Activated CD8-positive, alpha-beta memory T cell treated with anti-CD3 and anti-CD28 coated beads, Interleukin-2, amount 10 ng/mL, durations not matched to agents 7 days and 5 days (primary cell): ENCODE measurements around the gene TEX50. TPM values are rescaled to one million over a fixed set of nuclear protein-coding genes. Genes with fewer than 3 reads are reported as not detected.
"Not testable (repeated sequence)": the region's sequence is repeated elsewhere in the genome, so short reads cannot be mapped to it uniquely, and the experiment has no call there.

Experiments used
- ATAC-seq: fragments of 150-1000 bp; cut with Tn5 transposase; one replicate; pipeline ENCODE4 v1.10.0; 2021; ENCODE audit warnings: moderate library complexity
- CTCF ChIA-PET: fragments of 350-600 bp; sonication (Branson Sonifier 250); formaldehyde crosslinking; loops from one replicate; lab custom pipeline; 2021; ENCODE audit warnings: antibody characterized with exemption; lab: Charles Lee
- DNase-seq: peaks from one replicate; pipeline ENCODE4 v3.0.0-alpha.2; 2020
- H3K27ac Mint-ChIP-seq: one replicate; pipeline ENCODE4 v1.8.0; 2021; ENCODE audit warnings: mild to moderate bottlenecking, mixed read lengths
- H3K27me3 Mint-ChIP-seq: one replicate; pipeline ENCODE4 v1.8.0; 2021; ENCODE audit warnings: mixed read lengths
- H3K36me3 Mint-ChIP-seq: one replicate; pipeline ENCODE4 v1.8.0; 2021; ENCODE audit warnings: mild to moderate bottlenecking, mixed read lengths
- H3K4me1 Mint-ChIP-seq: one replicate; pipeline ENCODE4 v1.8.0; 2021; ENCODE audit warnings: mixed read lengths
- H3K4me3 Mint-ChIP-seq: one replicate; pipeline ENCODE4 v1.8.0; 2021; ENCODE audit warnings: mild to moderate bottlenecking, moderate library complexity, mixed read lengths
- H3K9me3 Mint-ChIP-seq: one replicate; pipeline ENCODE4 v1.8.0; 2022; ENCODE audit warnings: low read depth, mixed read lengths
- total RNA-seq, 2 experiments: library from RNA; stranded (reverse); gene quantifications; one replicate each; pipeline ENCODE4 v1.2.3, GENCODE V29; 2021

TEX50 gene
- total RNA-seq, 2 experiments from 2014 or later, result not detected

DNA sequence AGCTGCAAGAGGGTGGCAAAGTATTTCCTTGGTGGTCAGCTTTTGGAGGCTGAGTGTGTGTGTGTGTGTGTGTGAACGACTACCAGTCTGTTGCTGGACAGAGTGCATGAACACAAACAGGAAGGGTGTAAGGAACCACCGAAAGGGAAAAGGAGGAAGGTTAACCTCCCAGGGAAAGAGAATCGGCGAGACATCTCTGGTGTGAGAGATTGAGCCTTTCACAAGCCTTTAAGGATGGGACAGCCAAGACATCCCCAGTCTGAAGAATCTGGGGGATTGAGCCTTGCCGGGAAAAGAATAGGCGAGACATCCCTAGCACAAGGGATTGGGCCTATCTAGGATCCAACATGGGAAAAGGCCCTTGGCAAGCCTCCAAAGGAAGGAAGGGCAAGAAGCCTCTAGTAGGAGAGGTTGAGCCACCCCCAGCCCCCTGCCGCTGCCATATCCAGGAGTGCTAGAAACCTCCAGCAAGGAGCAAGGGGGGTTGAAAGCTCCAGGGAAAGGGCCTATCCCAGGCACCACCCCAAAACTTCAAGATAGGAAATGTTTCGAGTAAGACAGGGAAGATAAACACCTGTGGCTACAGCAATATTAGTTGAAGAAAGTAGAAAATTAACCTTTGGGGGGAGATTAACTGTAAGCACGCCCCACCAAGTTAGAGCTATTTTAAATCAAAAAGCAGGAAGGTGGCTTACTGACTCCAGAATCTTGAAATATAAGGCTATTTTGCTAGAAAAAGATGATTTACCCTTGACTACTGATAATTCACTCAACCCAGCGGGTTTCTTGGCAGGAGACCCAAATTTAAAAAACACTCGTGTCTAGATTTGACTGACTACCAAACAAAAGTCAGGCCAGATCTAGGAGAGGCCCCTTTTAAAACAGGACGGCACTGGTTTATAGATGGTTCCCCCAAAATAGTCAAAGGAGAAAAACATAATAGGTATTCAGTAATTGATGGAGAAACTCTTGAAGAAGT is 3.2 kb downstream of the TEX50 start:
- Mint-ChIP-seq H3K9me3 (peaks cover 4% of the 10 kb centered on the region), H3K4me3 (no peak overlapping the region), H3K27ac (no peak overlapping the region), H3K27me3 (no peaks in the 10 kb centered on the region), H3K4me1 (peaks cover 2% of the 10 kb centered on the region), H3K36me3 (peaks cover 8% of the 10 kb centered on the region)
- no peak for DNase-seq
- CTCF ChIA-PET, result no interaction called here
- ATAC-seq, result no peak

DNA sequence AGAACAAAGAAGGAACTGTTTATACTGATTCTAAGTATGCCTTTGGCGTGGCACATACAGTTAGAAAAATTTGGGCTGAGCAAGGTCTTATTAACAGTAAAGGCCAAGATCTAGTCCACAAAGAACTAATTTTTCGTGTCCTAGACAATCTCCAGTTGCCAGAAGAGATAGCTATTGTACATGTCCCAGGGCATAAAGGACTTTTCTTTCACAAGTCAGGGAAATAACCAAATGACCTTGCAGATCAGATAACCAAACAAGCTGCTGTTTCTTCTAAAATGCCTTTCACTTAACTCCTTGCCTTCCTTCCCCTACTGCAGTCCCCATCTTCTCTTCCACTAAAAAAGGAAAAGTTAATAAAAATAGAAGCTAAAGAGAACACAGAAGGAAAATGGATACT is 4.0 kb downstream of the TEX50 start:
- no peak overlapping the region for H3K27ac Mint-ChIP-seq
- no peak overlapping the region for H3K4me3 Mint-ChIP-seq
- peaks cover 4% of the 10 kb centered on the region for H3K9me3 Mint-ChIP-seq
- CTCF ChIA-PET, result no interaction called here
- DNase-seq (no peak), ATAC-seq (no peak)
- H3K4me1 Mint-ChIP-seq, result peaks cover 2% of the 10 kb centered on the region
- H3K36me3 Mint-ChIP-seq, result peaks cover 8% of the 10 kb centered on the region
- no peaks in the 10 kb centered on the region for H3K27me3 Mint-ChIP-seq

DNA sequence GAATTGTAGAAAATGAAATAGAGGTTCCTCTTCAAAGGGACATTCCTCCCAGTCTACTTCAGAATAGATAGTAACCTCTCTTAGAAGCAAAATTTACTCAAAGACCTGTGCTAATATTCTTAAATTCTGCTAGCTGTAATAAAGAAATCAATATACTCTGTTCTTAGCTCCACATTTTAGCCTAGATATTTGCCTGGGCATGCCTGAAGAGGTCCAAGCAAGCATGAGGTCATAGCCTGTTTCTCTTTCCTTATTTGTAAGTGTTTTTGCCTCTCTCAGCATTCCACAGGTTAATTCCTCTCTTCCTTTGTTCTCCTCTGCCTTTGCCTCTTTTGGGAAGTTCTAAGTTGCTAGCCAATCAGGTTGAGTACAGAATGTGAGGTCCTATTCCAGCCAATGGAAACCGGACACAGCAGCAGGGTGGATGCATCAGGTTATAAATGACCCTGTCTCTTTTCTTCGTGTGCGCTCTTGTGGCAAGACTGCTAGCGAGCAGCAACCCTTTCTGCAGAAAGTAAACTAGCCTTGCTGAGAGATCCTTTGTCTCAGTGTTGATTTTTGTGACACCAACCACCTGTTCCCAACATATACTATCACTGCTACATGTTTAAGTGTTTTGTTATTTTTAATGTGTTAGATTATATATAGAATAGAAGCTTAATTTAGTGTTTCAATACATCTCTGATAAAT is 7.5 kb downstream of the TEX50 start:
- not testable (repeated sequence) for DNase-seq, H3K27me3 Mint-ChIP-seq, H3K9me3 Mint-ChIP-seq, H3K4me1 Mint-ChIP-seq, H3K4me3 Mint-ChIP-seq, ATAC-seq, H3K27ac Mint-ChIP-seq, H3K36me3 Mint-ChIP-seq
- CTCF ChIA-PET, result interaction anchor here (1.4 kb wide), 1 partner anchor 213 kb away, joined by 3 read pairs; no protein-coding TSS in a partner anchor

DNA sequence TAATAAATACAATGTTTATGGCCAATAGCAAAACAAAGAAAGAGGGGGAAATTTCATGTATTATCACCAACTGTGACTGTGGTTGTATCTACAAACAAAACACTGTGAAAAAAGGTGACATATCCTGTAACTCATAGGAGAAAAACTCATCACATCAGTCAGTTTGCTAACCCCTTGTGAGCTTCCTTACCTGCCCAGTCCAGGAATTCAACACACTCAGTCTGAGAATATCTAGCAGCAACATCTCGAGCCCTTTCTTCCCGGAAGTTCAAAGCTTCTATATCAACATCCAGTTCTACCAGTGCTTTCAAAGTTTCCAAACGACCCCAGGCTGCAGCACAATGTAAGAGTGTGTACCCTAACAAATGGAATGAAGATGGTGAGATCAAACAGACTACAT is 11.5 kb downstream of the TEX50 start:
- Mint-ChIP-seq H3K27ac (no peak overlapping the region), H3K4me1 (peaks cover 2% of the 10 kb centered on the region), H3K9me3 (no peaks in the 10 kb centered on the region), H3K27me3 (no peaks in the 10 kb centered on the region), H3K4me3 (no peak overlapping the region), H3K36me3 (no peaks in the 10 kb centered on the region)
- CTCF ChIA-PET, result no interaction called here
- DNase-seq (no peak), ATAC-seq (no peak)

DNA sequence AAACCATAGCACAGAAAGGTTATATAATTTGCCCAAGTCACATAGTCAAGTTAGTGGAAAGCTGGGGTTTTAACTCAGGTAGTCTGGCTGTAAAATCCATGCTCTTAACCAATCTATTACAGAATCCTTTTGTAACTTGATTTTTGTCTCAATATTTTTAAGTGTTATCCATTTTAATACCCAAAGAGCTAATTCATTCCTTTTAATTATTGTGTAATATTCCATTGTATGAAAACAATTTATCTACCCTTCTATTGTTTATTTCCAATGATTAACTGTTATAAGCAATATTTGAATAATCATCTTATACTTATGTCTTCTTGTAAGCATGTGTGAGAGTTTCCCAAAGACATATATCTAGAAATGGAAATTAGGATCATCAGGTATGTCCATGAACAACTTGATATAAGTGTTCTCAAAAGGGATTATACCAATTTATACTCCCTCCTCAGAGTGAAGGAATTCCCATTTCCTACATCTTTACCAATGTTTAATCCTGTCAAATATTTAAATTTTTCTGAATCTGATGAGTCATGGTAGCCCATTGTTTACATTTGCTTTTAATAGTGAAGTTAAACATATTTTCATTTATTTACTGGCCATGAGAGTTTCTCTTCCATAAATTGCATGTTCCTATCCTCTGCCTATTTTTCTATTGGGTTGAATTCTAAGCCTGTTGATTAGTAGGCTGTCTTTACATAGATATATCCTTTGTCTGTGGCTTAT is 13.9 kb downstream of the TEX50 start:
- H3K4me1 Mint-ChIP-seq, result no peaks in the 10 kb centered on the region
- DNase-seq (no peak), ATAC-seq (no peak)
- no peaks in the 10 kb centered on the region for H3K36me3 Mint-ChIP-seq
- H3K27me3 Mint-ChIP-seq, result peaks cover 3% of the 10 kb centered on the region
- CTCF ChIA-PET, result no interaction called here
- no peak overlapping the region for H3K27ac Mint-ChIP-seq
- no peaks in the 10 kb centered on the region for H3K9me3 Mint-ChIP-seq
- no peak overlapping the region for H3K4me3 Mint-ChIP-seq

DNA sequence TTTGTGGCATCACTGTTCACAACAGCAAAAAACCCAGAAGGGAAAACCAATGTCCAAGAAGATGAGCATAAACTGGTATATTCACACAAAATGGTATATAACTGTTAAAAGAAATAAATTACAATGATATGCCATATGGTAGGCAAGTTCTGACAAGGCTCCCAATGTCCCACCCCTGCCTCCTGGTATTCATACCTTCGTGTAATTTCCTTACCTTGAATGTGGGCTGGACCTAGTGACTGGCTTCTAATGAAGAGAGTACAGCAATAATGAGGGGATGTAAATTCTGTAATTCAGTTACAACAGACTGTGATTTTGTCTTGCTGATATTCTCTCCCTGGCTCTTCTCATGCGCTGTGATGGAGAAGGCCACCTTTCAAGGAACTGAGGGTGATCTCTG is 25.2 kb downstream of the TEX50 start:
- H3K27ac Mint-ChIP-seq, result no peak overlapping the region
- H3K4me1 Mint-ChIP-seq, result no peaks in the 10 kb centered on the region
- CTCF ChIA-PET, result no interaction called here
- ATAC-seq, result no peak
- H3K4me3 Mint-ChIP-seq, result no peak overlapping the region
- H3K36me3 Mint-ChIP-seq, result no peaks in the 10 kb centered on the region
- H3K27me3 Mint-ChIP-seq, result no peaks in the 10 kb centered on the region
- no peaks in the 10 kb centered on the region for H3K9me3 Mint-ChIP-seq
- no peak for DNase-seq

DNA sequence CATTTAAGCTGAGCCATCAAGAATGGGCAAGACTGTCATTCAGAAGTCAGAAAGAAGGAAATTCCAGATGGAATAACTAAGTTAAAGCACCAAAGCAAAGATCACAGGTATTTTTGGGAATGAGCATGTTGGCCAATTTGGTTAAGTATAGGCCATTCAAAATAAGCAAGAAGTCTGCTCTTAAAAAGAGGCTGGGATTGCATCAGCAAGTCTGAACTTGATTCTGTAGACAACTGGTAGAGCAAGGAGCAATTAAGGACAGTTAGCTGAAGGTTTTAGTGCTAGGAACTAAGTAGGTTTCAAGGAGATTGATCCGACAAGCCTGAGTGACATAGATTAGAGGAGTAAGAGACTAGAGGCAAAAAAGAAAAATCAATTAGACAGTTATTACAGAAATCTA is 26.1 kb downstream of the TEX50 start:
- Mint-ChIP-seq H3K4me1 (no peaks in the 10 kb centered on the region), H3K36me3 (no peaks in the 10 kb centered on the region), H3K4me3 (no peak overlapping the region), H3K27me3 (no peaks in the 10 kb centered on the region), H3K27ac (no peak overlapping the region), H3K9me3 (no peaks in the 10 kb centered on the region)
- ATAC-seq, result no peak
- CTCF ChIA-PET, result no interaction called here
- no peak for DNase-seq

DNA sequence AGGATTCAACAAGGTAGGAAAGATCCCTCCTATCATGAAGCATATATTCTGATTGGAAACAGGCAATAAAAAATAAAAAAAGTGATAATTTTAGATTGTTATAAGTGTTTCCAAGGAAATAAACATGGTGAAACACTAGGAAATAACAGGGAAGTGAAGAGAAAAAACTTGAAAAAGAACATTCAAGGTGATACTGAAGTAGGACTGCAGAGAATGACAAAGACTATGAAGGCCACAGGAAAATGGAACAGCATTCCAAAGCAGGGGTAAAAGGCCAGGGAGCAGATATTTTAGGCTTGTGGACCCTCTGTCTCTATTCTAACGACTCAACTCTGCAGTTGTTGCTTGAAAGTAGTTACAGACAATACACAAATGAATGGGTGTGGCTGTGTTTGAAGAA is 26.6 kb downstream of the TEX50 start:
- Mint-ChIP-seq H3K36me3 (no peaks in the 10 kb centered on the region), H3K9me3 (no peaks in the 10 kb centered on the region), H3K27ac (no peak overlapping the region), H3K4me1 (no peaks in the 10 kb centered on the region), H3K4me3 (no peak overlapping the region), H3K27me3 (no peaks in the 10 kb centered on the region)
- ATAC-seq (no peak), DNase-seq (no peak)
- CTCF ChIA-PET, result interaction anchor here (0.6 kb wide), 1 partner anchor 904 kb away, joined by 5 read pairs; no protein-coding TSS in a partner anchor

DNA sequence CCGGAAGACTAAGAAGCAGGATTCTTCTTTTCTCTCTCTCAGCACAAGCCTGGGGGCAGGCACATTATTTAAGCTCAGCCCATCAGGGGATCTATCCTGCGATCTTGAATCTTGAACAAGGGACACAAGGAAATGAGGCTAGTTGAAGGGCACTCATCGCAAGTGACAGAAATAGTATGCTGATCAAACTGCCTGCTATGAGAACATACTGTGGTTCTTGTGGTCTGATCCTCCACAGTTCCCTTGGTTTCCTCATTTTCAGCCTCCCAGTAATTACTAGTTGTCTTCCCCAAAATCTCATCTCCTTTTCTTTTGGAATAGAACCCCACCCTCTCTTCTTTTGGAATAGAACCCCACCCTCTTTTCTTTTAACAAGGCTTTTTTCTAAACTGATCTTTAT is 28.0 kb downstream of the TEX50 start:
- CTCF ChIA-PET, result no interaction called here
- Mint-ChIP-seq H3K9me3 (no peaks in the 10 kb centered on the region), H3K4me1 (no peaks in the 10 kb centered on the region), H3K36me3 (no peaks in the 10 kb centered on the region), H3K27me3 (peaks cover 7% of the 10 kb centered on the region), H3K4me3 (no peak overlapping the region), H3K27ac (no peak overlapping the region)
- no peak for DNase-seq
- ATAC-seq, result no peak

DNA sequence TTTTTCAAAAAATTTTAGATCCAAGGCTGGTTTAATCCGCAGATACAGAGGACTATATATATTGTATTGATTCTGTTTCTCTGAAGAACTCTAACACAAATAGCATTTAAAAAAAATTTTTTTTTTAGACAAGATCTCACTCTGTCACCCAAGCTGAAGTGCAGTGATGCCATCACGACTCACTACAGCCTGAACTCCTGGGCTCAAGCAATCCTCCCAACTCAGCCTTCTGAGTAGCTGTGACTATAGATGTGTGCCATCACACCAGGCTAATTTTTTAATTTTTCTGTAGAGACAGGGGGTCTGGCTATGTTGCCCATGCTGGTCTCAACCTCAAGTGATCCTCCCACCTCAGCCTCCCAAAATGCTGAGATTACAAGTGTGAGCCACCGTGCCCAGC is 31.5 kb downstream of the TEX50 start:
- Mint-ChIP-seq H3K4me1 (peaks cover 7% of the 10 kb centered on the region), H3K36me3 (peaks cover 3% of the 10 kb centered on the region), H3K27me3 (peaks cover 30% of the 10 kb centered on the region), H3K27ac (no peak overlapping the region), H3K4me3 (no peak overlapping the region), H3K9me3 (no peaks in the 10 kb centered on the region)
- ATAC-seq, result no peak
- DNase-seq, result no peak
- CTCF ChIA-PET, result no interaction called here

DNA sequence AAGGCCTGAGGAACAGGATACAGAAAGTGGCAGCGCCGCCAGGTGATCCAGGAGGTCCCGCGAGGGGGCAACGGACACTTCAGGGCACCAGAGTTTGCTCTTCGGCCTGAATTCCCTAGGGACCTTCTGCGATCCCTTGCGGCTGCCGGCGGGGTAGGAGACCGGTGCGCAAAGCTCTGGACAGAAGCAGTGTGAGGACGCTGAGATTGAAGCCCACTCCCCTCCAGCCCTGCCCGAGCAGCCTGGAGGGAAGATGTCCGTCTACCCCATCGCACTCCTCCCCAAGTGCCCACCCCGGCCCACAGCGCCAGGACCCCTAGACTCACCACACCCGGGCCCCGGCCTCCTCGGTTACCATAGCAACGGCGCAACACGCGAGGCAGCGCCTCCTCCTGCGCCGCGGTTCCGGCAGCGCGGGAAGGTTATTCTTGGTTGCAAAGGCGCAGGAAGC is 34.4 kb downstream of the TEX50 start, which contains the start of gene ANKRD45:
TSS of gene ANKRD45 (minus strand) at position 361 of the 451 bp plus-strand sequence. CDS start 10,433 bp downstream, outside the sequence.
- peak; percentile 47 for ATAC-seq
- peak; percentile 43 for DNase-seq

DNA sequence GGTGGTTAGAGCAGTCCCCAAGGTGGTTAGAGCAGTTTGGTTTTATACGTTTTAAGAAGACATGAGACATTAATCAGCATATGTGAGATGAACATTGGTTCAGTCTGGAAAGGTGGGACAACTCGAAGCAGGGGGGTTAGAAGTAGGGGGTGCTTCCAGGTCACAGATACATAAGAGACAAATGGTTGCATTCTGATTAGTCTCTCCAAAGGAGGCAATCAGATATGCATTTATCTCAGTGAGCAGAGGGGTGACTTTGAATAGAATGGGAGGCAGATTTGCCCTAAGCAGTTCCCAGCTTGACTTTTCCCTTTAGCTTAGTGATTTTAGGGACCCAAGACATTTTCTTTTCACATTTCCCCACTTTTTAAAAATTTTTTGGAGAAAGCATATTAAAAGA is 39.4 kb downstream of the TEX50 start:
- DNase-seq, result not testable (repeated sequence)

More for the DNA sequence above, 34.4 kb downstream of the TEX50 start, which contains the start of gene ANKRD45:
- Mint-ChIP-seq H3K4me3 (peak within 1 kb of the TSS; percentile 28), H3K27ac (no peak within 1 kb of the TSS), H3K27me3 (peaks cover 30% of the 10 kb centered on the region), H3K36me3 (peaks cover 3% of the 10 kb centered on the region), H3K4me1 (peaks cover 7% of the 10 kb centered on the region), H3K9me3 (no peaks in the 10 kb centered on the region)
- CTCF ChIA-PET, result no interaction called here

DNA sequence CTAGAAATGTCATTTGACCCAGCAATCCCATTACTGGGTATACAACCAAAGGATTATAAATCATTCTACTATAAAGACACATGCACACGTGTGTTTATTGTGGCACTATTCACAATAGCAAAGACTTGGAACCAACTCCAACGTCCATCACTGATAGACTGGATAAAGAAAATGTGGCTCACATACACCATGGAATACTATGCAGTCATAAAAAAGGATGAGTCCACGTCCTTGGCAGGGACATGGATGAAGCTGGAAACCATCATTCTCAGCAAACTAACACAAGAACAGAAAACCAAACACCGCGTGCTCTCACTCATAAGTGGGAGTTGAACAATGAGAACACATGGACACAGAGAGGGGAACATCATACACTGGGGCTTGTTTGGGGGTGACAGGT is 45.0 kb downstream of the TEX50 start:
- ATAC-seq, H3K4me3 Mint-ChIP-seq, H3K27me3 Mint-ChIP-seq, CTCF ChIA-PET, H3K4me1 Mint-ChIP-seq, H3K36me3 Mint-ChIP-seq, DNase-seq, H3K27ac Mint-ChIP-seq, H3K9me3 Mint-ChIP-seq: not testable (repeated sequence)

More for the DNA sequence above, 39.4 kb downstream of the TEX50 start:
- H3K27ac Mint-ChIP-seq, H3K4me3 Mint-ChIP-seq, H3K9me3 Mint-ChIP-seq, H3K36me3 Mint-ChIP-seq, CTCF ChIA-PET, ATAC-seq, H3K4me1 Mint-ChIP-seq: not testable (repeated sequence)
- peaks cover 11% of the 10 kb centered on the region for H3K27me3 Mint-ChIP-seq
